AG10803 (cell line): ENCODE data around the gene LTK.
A peak's percentile ranks its signal among the peaks of the same experiment; 100 is the strongest.

Experiments used
- DNase-seq: peaks from one replicate; pipeline ENCODE4 v3.0.0; 2010; ENCODE audit warnings: low read depth
- H3K4me3 ChIP-seq: 2 replicates; pipeline ENCODE4 v1.5.1; 2011; ENCODE audit warnings: mild to moderate bottlenecking, low read length, control low read depth
- TF ChIP-seq, protein P1 (sequence below): conservative IDR thresholded peaks from 2 replicates; pipeline ENCODE4 v1.5.1; 2011; ENCODE audit warnings: mild to moderate bottlenecking, low read length, control low read depth, inconsistent platforms

The LTK gene

DNA sequence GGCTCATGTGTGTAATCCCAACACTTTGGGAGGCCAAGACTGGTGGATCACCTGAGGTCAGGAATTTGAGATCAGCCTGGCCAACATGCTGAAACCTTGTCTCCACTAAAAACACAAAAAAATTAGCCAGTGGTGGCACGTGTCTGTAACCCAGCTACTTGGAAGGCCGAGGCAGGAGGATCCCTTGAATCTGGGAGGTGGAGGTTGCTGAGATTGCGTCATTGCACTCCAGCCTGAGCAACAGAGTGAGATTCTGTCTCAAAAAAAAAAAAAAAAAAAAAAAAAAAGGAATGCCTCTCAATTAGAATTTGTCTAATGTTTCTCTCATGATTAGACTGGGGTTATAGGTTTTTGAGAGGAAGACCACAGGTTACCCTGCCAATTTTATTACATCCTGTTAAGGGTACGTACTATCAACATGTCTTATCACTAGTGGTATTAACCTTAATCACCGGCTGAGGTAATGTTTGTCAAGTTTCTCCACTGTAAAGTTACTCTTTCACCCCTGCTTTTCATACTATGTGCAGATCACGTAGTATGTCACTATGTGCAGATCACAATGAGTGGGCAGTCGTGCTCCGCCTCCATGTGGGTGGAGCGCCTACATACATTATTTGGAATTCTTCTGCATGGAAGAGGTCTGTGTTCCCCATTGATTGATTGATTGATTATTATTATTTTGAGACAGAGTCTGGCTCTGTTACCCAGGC lies 36.6 kb upstream of the LTK start:
- no peak overlapping the region for H3K4me3 ChIP-seq
- TF ChIP-seq, protein P1, sequence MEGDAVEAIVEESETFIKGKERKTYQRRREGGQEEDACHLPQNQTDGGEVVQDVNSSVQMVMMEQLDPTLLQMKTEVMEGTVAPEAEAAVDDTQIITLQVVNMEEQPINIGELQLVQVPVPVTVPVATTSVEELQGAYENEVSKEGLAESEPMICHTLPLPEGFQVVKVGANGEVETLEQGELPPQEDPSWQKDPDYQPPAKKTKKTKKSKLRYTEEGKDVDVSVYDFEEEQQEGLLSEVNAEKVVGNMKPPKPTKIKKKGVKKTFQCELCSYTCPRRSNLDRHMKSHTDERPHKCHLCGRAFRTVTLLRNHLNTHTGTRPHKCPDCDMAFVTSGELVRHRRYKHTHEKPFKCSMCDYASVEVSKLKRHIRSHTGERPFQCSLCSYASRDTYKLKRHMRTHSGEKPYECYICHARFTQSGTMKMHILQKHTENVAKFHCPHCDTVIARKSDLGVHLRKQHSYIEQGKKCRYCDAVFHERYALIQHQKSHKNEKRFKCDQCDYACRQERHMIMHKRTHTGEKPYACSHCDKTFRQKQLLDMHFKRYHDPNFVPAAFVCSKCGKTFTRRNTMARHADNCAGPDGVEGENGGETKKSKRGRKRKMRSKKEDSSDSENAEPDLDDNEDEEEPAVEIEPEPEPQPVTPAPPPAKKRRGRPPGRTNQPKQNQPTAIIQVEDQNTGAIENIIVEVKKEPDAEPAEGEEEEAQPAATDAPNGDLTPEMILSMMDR: no peak
- no peak for DNase-seq

DNA sequence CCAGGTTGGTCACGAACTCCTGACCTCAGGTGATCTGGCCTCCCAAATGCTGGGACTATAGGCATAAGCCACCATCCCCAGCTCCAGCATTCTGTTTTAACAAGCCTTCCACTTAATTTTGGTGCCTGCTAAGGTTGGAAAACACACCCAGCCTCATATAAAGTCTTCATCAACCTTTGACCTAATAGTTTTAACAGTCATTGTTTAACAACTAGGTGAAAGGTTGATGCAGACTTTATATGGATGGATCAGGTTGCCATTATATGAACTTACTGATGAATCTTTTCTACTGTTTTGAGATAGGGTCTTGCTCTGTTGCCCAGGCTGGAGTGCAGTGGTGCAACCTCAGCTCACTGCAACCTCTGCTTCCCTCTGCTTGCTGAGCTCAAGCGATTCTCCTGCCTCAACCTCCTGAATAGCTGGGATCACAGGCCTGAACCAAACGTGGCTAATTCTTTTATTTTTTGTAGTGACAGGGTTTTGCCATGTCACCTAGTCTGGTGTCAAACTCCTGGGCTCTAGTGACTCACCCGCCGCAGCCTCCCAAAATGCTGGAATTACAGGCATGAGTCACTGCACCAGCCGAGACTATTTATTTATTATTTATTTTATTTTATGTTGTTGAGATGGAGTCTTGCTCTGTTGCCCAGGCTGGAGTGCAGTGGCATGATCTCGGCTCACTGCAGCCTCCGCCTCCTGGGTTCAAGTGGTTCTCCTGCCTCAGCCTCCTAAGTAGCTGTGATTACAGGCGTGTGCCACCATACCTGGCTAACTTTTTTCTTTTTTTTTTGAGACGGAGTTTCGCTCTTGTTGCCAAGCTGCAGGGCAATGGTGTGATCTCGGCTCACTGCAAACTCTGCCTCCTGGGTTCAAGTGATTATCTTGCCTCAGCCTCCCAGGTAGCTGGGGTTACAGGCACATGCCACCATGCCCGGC lies 33.5 kb upstream of the LTK start:
- TF ChIP-seq, protein P1: no peak
- H3K4me3 ChIP-seq: no peak overlapping the region
- DNase-seq: peak; percentile 62

- no peak overlapping the region for H3K4me3 ChIP-seq
- no peak for DNase-seq
- TF ChIP-seq, protein P1: no peak
These were observed 31.6 kb upstream of the LTK start for GRCh38 chr15:41545218-41545617.

GRCh38 chr15:41544650-41545015 lies 31.0 kb upstream of the LTK start:
- TF ChIP-seq, protein P1: no peak
- peak overlapping the region; percentile 20; the same call in 1 of the 2 replicates for H3K4me3 ChIP-seq
- peak; percentile 93 for DNase-seq

GRCh38 chr15:41543521-41543870 lies 29.9 kb upstream of the LTK start:
- TF ChIP-seq, protein P1: no peak
- peak overlapping the region; percentile 97 for H3K4me3 ChIP-seq
- no peak for DNase-seq

GRCh38 chr15:41536866-41537265 lies 23.2 kb upstream of the LTK start:
- TF ChIP-seq, protein P1: no peak
- no peak for DNase-seq
- H3K4me3 ChIP-seq: no peak overlapping the region

- TF ChIP-seq, protein P1: no peak
- no peak for DNase-seq
- H3K4me3 ChIP-seq: no peak overlapping the region
These were observed 21.9 kb upstream of the LTK start for GRCh38 chr15:41535544-41535943.
